Brain microvascular endothelial cell (primary cell): Measurements from ENCODE around the gene ZCCHC3.
A peak's percentile ranks its signal among the peaks of the same experiment; 100 is the strongest.

Experiments used
- DNase-seq: peaks from one replicate; pipeline ENCODE4 v3.0.0-alpha.2; 2020
- H3K27ac ChIP-seq: fragments of 250-450 bp; sonication (Bioruptor Pico); 2 replicates; pipeline ENCODE4 v1.5.1; 2020; ENCODE audit warnings: mild to moderate bottlenecking, moderate library complexity
- H3K27me3 ChIP-seq: fragments of 250-450 bp; sonication (Bioruptor Pico); replicated peaks from 2 replicates; pipeline ENCODE4 v1.5.1; 2020; ENCODE audit warnings: mild to moderate bottlenecking
- H3K36me3 ChIP-seq: fragments of 250-450 bp; sonication (Bioruptor Pico); replicated peaks from 2 replicates; pipeline ENCODE4 v1.5.1; 2020; ENCODE audit warnings: mild to moderate bottlenecking
- H3K4me3 ChIP-seq: 2 replicates; pipeline ENCODE4 v1.5.1; 2011; ENCODE audit warnings: low read depth, mild to moderate bottlenecking, control low read depth, low read length, moderate library complexity
- CTCF ChIP-seq: IDR thresholded peaks from 2 replicates; pipeline ENCODE4 v1.5.1; 2011; ENCODE audit warnings: low read depth, mild to moderate bottlenecking, moderate library complexity, low read length, control low read depth, inconsistent platforms; ENCODE audit errors: missing control alignments
- in situ Hi-C: cut with HindIII; loops from 2 replicates; pipeline ENCODE4 v1.10.0; 2017; ENCODE audit warnings: low sequenced_read_pairs, low pct_ligation_motif_present

Gene ZCCHC3

DNA sequence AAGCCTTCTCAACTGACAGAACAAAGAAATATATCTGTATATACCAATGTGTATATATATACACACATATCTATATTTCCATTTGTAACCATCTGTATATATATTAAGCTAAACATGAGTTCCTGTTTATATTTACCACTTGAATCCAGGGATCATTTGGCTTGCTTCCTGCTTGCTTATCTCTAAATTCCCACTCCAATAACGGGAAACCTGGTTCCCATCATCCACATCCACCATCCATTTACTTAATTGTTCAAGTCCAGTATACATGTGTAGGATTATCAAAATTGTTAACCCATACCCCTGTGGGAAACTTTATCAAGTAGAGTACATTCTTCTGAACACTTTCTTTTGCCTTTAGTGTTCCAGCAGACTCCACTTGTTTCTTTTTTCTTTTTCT lies 15.5 kb downstream of the ZCCHC3 start:
- no peak for TF ChIP-seq CTCF
- in situ Hi-C loops, result no loop called here
- DNase-seq, result no peak
- H3K27ac ChIP-seq, result no peak overlapping the region
- H3K4me3 ChIP-seq, result no peak overlapping the region
- H3K27me3 ChIP-seq, result no peaks in the 10 kb centered on the region
- H3K36me3 ChIP-seq, result no peaks in the 10 kb centered on the region

- no peak overlapping the region for H3K4me3 ChIP-seq
- H3K36me3 ChIP-seq, result no peaks in the 10 kb centered on the region
- no peak for TF ChIP-seq CTCF
- H3K27ac ChIP-seq, result no peak overlapping the region
- no peak for DNase-seq
- H3K27me3 ChIP-seq, result no peaks in the 10 kb centered on the region
- in situ Hi-C loops, result no loop called here
These were observed 16.0 kb downstream of the ZCCHC3 start for GRCh38 chr20:313402-313801.

DNA sequence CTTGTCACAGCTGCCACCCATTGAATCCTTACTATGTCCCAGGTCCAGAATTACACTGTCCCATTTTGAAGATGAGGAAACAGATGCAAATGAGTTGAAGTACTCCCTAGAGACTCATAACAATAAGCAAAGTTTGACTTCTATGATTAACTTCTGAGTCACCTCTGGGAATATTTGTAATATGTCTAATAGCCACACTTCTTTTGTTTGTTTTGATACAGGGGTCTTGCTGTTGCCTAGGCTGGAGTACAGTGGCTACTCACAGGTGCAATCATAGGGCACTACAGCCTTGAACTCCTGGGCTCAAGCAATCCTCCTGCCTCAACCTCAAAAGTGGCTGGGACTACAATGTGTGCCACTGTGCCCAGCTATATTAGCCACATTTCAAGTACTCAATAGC lies 16.6 kb downstream of the ZCCHC3 start:
- in situ Hi-C loops, result no loop called here
- peak; percentile 66 for DNase-seq
- H3K4me3 ChIP-seq, result no peak overlapping the region
- no peak for TF ChIP-seq CTCF
- no peaks in the 10 kb centered on the region for H3K27me3 ChIP-seq
- H3K27ac ChIP-seq, result no peak overlapping the region
- H3K36me3 ChIP-seq, result no peaks in the 10 kb centered on the region

- DNase-seq, result no peak
These were observed 19.1 kb downstream of the ZCCHC3 start for GRCh38 chr20:316316-317068.

DNA sequence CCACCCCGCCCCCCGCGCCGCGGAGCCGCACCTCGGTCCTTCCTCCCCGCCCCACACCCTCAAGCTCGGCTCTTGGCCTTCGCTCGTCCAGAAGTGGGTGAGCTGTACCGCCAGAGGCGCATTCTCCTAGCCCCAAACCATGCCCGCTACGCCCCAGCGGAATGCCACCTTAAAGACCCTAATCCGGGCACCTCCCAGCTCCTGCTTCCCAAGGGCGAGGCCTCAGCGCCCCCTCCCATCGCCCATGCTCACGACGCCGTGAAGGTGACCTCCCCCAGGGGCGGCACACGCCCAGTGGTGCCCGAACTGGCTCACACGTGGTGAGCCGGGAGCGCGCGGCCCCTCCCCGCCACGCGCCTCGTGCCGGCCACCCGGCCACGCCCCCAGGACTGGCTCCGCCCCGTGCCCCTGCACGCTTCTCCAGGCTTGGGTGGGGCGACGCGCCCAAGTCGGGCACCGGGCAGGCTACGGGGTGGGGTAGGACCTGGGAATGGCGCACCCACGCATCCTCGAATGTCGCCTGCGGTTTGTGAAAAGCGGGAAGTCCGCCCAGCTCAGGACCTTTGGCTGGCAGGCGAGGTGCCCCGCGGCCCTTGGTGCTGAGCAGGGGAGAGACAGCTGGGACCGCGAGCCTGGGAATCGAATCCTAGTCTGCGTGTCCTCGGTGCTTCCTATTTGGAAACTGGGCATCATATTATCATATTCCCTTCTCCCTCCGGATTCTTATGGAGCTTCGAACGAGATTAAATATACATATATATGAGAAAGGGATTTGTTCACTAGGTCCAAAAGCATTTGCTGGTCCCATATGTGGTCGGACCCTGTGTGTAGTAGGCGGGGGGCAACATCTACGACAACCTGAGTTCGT lies 27.0 kb downstream of the ZCCHC3 start:
- peak; percentile 64 for TF ChIP-seq CTCF
- Histone ChIP-seq H3K36me3 (no peaks in the 10 kb centered on the region), H3K4me3 (peak overlapping the region; percentile 71), H3K27me3 (no peaks in the 10 kb centered on the region), H3K27ac (peak overlapping the region; percentile 61)
- DNase-seq, result peak; percentile 48
- in situ Hi-C loops, result no loop called here

More at GRCh38 chr20:316316-317068, 19.1 kb downstream of the ZCCHC3 start:
- no peak overlapping the region for H3K4me3 ChIP-seq
- in situ Hi-C loops, result no loop called here
- H3K36me3 ChIP-seq, result no peaks in the 10 kb centered on the region
- no peak overlapping the region for H3K27ac ChIP-seq
- TF ChIP-seq CTCF, result no peak
- no peaks in the 10 kb centered on the region for H3K27me3 ChIP-seq
